AG20443 (cell line): ENCODE measurements around the gene ACTL7A.
"Not testable (repeated sequence)": the region's sequence is repeated elsewhere in the genome, so short reads cannot be mapped to it uniquely, and the experiment has no call there.

Experiments
- DNase-seq: peaks from one replicate; pipeline ENCODE4 v3.0.0; 2012; ENCODE audit warnings: low spot score, mixed read lengths

Gene ACTL7A

DNA sequence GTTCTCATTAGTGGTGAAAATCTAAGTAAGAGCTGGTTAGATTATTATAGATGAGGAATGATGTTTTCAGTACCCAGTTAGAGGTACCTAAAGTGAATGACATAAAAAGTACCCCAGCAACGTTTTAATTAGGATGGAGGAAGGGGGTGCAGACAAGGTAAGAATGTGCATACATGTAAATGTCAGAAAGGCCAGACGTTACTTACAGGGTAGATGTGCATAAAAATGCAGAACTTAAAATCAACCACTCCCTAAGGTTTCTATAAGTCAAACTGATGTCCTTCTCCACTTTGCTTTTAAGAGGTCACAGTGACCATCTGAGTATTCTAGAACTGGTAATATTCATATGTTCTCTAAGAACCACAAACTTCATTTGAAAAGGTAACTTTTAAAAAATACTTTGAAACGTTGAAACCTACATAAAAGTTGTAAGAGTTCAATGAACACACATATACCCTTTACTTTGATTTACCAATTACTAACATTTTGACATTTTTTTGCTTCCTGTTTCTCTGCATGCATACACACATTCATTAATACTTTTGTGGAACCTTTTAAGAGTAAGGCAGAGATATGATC lies 18.8 kb downstream of the ACTL7A start:
- DNase-seq, result no peak

DNA sequence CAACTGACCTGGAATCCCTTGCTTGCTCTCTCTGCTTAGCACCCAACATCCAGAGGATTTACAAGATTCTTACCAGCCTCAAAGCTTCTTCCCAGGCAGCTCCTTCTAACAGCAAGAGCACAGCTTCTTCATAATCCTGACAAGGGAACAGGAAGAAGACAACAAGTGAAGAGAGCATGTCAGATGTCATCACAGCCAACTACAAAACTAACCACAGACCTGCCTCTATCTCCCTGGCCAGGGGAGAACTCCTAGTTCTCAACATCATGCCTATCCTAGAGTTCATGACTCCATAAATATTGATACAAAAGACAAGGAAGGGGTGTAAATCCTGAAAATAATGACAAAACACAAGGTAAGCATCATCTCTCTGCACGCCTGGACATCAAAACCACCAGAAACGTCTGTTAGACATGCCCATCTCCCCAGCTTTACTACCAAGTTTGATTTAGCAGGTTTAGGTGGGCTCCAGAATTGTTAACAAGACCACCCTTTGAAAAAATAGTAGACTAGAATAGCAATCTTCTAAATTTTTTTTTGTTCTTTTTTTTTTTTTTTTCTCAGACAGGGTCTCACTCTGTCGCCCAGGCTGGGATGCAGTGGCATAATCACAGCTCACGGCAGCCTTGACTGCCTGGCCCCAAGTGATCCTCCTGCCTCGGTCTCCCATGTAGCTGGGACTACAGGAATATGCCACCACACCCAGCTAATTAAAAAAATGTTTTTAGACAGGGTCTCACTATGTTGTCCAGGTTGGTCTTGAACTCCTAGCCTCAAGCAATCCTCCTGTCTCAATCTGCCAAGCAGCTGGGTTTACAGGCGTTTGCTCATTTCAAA lies 20.2 kb downstream of the ACTL7A start:
- no peak for DNase-seq

- no peak for DNase-seq
Observed at GRCh38 chr9:108883085-108883484, 21.0 kb downstream of the ACTL7A start.

GRCh38 chr9:108884701-108885100 lies 22.6 kb downstream of the ACTL7A start:
- no peak for DNase-seq

DNA sequence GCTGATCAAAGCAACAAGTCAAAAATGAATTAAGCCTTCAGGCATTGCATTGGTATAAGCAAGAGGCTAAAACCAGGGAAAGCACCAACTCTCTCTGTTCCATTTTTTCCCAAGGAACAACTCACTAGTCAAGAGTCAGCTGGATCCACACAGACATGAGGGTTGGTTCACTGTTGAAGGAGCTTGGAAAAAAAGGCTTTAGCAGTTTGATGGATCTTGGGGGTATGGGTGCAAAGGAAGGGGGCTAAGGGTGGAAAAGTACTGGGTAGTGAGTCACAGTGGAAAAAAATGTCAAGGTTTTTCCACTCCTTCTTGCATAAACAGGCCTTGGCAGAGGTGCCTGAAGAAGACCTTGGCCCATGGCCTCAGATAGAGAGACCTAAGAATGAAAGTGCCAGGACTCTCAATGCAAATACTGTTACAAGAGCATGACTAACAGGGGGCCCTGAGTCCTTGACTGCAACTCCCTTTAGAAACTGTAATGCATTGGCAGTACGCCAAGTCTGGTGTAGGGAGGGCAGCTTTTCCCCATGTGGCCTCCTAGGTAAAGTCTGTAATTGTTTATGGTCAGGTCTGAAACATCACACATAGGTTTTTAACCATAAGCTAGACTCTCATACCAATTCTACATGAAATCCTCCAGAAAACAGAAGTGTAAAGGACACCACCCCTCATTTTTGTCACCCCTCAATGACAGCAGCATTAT lies 23.7 kb downstream of the ACTL7A start:
- DNase-seq, result peak; percentile 30

DNA sequence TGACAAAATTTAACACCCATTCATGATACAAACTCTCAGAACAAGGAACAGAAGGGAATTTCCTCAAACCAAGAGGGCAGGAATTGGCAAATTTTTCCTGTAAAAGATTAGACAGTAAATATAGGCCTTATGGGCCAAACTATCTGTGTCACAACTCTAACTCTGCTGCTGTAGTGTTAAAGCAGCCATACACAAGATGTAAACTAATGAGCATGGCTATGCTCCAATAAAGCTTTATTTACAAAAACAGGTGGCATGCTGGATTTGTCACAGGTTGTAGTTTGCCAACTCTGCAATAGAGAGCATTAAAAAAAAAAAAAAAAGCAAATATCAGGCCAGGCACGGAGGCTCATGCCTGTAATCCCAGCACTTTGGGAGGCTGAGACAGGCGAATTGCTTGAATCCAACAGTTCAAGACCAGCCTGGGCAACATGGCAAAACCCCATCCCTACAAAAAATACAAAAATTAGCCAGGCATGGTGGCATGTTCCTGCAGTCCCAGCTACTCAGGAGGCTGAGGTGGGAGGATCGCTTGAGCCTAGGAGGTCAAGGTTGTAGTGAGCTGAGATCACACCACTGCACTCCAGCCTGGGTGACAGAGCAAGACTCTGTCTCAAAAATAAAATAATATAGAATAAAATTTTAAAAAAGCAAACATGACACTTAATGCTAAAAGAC lies 24.7 kb downstream of the ACTL7A start:
- not testable (repeated sequence) for DNase-seq

DNA sequence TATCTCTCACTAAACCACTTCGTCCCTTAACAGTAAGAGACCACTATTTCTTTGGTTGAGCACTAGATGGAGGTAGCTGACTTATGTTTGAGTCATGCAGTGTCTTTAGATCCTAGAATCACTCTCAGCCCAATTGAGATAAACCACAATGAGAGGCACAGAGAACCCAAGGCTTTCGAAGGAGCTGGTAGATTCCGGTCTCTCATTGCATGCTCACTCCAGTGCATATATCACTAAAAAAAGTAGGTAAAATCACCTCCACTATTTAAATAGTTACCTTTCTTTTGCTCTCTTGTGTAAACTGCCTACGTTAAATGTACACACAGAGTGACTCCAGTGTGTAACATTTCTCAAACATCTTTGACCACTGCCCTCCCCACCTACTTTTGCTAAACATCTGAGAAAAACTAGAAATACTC lies 27.6 kb downstream of the ACTL7A start:
- peak; percentile 16 for DNase-seq

- DNase-seq, result no peak
Observed at GRCh38 chr9:108894225-108894997, 32.3 kb downstream of the ACTL7A start.

- DNase-seq, result no peak
Observed at GRCh38 chr9:108897324-108898096, 35.4 kb downstream of the ACTL7A start.

DNA sequence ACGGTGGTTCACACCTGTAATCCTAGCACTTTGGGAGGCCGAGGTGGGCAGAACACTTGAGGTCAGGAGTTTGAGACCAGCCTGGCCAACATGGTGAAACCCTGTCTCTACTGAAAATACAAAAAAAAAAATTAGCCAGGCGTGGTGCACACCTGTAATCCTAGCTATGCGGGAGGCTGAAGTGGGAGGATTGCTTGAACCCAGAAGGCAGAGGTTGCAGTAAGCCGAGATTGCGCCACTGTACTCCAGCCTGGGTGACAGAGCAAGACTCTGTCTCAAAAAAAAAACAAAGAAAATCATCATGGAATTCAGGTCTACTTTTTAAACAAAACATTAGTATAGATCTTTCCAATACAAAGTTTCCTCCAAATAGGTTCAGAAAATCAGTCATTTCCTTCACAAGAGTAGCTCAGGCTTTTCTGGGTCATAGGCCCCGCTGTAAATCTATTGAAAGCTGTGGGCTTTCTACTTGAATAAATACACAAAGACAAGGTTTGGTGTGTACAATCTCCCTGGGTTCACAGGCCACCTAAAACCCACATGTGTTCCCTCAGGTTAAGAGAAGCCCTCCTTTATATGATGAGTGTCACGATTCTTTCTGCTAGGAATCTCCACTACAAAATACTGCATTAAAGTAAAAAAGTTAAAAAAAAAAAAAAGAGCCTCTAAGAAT lies 37.1 kb downstream of the ACTL7A start:
- not testable (repeated sequence) for DNase-seq

GRCh38 chr9:108900176-108900575 lies 38.1 kb downstream of the ACTL7A start:
- no peak for DNase-seq

GRCh38 chr9:108903420-108904103 lies 41.5 kb downstream of the ACTL7A start:
- DNase-seq, result no peak

DNA sequence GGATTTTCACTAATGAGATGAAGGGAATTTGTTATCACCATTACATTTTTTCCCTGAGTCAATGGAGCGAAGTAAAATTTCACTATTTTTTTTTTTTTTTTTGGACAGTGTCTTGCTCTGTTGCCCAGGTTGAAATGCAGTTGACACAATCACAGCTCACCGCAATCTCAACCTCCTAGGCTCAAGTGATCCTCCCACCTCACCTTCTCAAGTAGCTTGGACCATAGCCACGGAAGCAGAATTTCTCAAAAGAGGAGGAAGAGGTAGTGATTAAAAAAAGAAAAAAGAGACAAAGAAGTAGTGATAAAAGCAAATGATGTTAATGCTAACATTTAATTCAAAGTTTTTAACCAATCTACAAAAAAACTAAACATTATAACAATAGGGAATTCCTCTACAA lies 42.1 kb downstream of the ACTL7A start:
- DNase-seq, result no peak

- DNase-seq, result no peak
Observed at GRCh38 chr9:108905494-108905893, 43.4 kb downstream of the ACTL7A start.

- DNase-seq, result no peak
Observed at GRCh38 chr9:108910402-108910801, 48.3 kb downstream of the ACTL7A start.

DNA sequence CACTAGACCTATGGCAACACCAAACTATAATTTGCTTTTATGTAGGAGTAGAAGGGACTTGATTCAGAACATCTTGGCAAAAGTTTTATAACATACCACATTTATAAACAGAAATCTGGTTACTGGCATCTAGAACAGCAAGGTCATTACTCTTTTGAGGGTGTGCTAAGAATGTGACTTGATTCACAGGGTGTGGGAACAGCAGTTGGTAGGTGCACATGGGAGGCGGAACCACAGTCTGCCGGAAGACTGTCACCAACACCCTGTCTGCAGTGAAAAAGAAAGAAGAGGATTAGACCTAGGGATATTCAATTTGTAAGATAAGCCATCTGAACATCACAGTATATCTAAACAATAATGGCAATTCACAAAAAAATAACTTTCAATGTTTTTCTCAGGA lies 48.8 kb downstream of the ACTL7A start:
- no peak for DNase-seq

GRCh38 chr9:108911820-108912219 lies 49.8 kb downstream of the ACTL7A start:
- DNase-seq, result no peak
